ENCODE data around the gene DLG5.
A peak's percentile ranks its signal among the peaks of the same experiment; 100 is the strongest.

Gene DLG5

DNA sequence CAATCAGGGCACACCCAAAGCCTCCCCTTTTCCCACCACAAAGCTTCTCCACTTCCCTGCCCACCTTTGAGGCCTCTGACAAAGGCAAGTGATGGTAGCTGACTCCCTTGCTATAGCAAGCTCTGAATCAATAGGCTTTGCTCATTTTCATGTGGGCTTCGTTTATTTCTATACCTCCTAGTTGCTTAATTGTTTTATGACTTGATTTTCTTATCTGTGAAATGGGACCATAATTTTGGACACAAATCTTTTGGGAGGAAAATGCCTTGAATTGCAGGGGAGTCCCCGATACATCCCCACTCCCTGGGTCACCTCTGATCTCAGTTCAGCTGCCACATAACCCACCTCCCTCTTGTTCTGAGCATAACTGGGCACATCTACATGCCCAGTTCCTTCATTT, 13.7 kb upstream of the DLG5 start:
- TF ChIP-seq ZBTB7A (IDR thresholded peaks at IDR 0.05; ENCODE audit: low read depth) (no peak), NFIC (IDR thresholded peaks at IDR 0.05) (no peak), CREB1 (IDR thresholded peaks at IDR 0.05; ENCODE audit: low read depth) (no peak), TCF12 (IDR thresholded peaks at IDR 0.05; ENCODE audit: low read depth) (no peak), CEBPB (IDR thresholded peaks at IDR 0.05) (no peak), YY1 (IDR thresholded peaks at IDR 0.05; ENCODE audit: low read depth) (no peak), RAD21 (IDR thresholded peaks at IDR 0.05; ENCODE audit: low read depth) (no peak), FOXM1 (IDR thresholded peaks at IDR 0.05; ENCODE audit: borderline replicate concordance, low read depth) (no peak), MAX (IDR thresholded peaks at IDR 0.05) (no peak), TAF1 (IDR thresholded peaks at IDR 0.05; ENCODE audit: low read depth) (no peak), TEAD4 (IDR thresholded peaks at IDR 0.05) (no peak), EP300 (IDR thresholded peaks at IDR 0.05; ENCODE audit: borderline replicate concordance) (no peak), USF1 (IDR thresholded peaks at IDR 0.05) (no peak), EGR1 (IDR thresholded peaks at IDR 0.05) (no peak)
- TF ChIP-seq, protein P1, sequence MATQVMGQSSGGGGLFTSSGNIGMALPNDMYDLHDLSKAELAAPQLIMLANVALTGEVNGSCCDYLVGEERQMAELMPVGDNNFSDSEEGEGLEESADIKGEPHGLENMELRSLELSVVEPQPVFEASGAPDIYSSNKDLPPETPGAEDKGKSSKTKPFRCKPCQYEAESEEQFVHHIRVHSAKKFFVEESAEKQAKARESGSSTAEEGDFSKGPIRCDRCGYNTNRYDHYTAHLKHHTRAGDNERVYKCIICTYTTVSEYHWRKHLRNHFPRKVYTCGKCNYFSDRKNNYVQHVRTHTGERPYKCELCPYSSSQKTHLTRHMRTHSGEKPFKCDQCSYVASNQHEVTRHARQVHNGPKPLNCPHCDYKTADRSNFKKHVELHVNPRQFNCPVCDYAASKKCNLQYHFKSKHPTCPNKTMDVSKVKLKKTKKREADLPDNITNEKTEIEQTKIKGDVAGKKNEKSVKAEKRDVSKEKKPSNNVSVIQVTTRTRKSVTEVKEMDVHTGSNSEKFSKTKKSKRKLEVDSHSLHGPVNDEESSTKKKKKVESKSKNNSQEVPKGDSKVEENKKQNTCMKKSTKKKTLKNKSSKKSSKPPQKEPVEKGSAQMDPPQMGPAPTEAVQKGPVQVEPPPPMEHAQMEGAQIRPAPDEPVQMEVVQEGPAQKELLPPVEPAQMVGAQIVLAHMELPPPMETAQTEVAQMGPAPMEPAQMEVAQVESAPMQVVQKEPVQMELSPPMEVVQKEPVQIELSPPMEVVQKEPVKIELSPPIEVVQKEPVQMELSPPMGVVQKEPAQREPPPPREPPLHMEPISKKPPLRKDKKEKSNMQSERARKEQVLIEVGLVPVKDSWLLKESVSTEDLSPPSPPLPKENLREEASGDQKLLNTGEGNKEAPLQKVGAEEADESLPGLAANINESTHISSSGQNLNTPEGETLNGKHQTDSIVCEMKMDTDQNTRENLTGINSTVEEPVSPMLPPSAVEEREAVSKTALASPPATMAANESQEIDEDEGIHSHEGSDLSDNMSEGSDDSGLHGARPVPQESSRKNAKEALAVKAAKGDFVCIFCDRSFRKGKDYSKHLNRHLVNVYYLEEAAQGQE (IDR thresholded peaks at IDR 0.05; ENCODE audit: low read depth): no peak

DNA sequence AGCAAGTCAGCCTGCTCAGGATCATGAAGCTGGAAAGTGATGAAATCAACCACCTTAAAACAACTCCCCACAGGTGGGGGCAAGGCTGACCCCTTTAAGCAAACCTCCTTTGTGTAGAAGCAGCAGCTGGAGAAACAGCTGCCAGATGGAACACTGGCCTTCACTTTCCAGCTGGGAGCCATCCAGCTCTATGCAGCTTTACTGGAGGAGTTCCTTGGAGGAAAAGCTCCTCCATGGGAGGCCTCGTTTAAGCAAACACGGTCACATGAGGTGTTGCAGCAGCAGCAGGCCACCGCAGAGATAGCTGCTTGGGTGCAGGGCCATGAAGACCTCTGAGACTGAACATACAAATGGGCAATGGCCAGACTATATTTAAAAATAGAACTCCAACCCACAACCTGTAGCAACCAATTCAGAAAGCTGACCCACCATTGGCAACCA, 13.0 kb upstream of the DLG5 start:
- TF ChIP-seq USF1 (IDR thresholded peaks at IDR 0.05): peak; percentile 57
- no peak for TF ChIP-seq TEAD4 (IDR thresholded peaks at IDR 0.05)
- no peak for TF ChIP-seq FOXM1 (IDR thresholded peaks at IDR 0.05; ENCODE audit: borderline replicate concordance, low read depth)

GRCh38 chr10:77936697-77937567, 10.4 kb upstream of the DLG5 start:
- TF ChIP-seq RAD21 (IDR thresholded peaks at IDR 0.05; ENCODE audit: low read depth): no peak

GRCh38 chr10:77932016-77932715, 5.6 kb upstream of the DLG5 start:
- TF ChIP-seq RAD21 (IDR thresholded peaks at IDR 0.05; ENCODE audit: low read depth) (no peak), TEAD4 (IDR thresholded peaks at IDR 0.05) (no peak), EGR1 (IDR thresholded peaks at IDR 0.05) (no peak), MAX (IDR thresholded peaks at IDR 0.05) (no peak), USF1 (IDR thresholded peaks at IDR 0.05) (no peak), ZBTB7A (IDR thresholded peaks at IDR 0.05; ENCODE audit: low read depth) (no peak), TCF12 (IDR thresholded peaks at IDR 0.05; ENCODE audit: low read depth) (no peak), YY1 (IDR thresholded peaks at IDR 0.05; ENCODE audit: low read depth) (no peak), TAF1 (IDR thresholded peaks at IDR 0.05; ENCODE audit: low read depth) (no peak)

GRCh38 chr10:77927402-77928246, 1.1 kb upstream of the DLG5 start:
- TF ChIP-seq NFIC (IDR thresholded peaks at IDR 0.05): no peak

GRCh38 chr10:77925795-77926565, 575 bp downstream of the DLG5 start:
- peak; percentile 45; the same call in 1 of the 2 replicates for TF ChIP-seq TAF1 (IDR thresholded peaks at IDR 0.05; ENCODE audit: low read depth)
- no peak; the same call in 1 of the 2 replicates for TF ChIP-seq CEBPB (IDR thresholded peaks at IDR 0.05)
- TF ChIP-seq, protein P1 (IDR thresholded peaks at IDR 0.05; ENCODE audit: low read depth): no peak
- no peak for TF ChIP-seq ZBTB7A (IDR thresholded peaks at IDR 0.05; ENCODE audit: low read depth)
- no peak for TF ChIP-seq EGR1 (IDR thresholded peaks at IDR 0.05)
- TF ChIP-seq TEAD4 (IDR thresholded peaks at IDR 0.05): no peak
- TF ChIP-seq EP300 (IDR thresholded peaks at IDR 0.05; ENCODE audit: borderline replicate concordance): no peak; the same call in 1 of the 2 replicates
- TF ChIP-seq TCF12 (IDR thresholded peaks at IDR 0.05; ENCODE audit: low read depth): no peak
- peak; percentile 8; the same call in 1 of the 2 replicates for TF ChIP-seq RAD21 (IDR thresholded peaks at IDR 0.05; ENCODE audit: low read depth)
- no peak for TF ChIP-seq USF1 (IDR thresholded peaks at IDR 0.05)
- 0 out of 2 replicates have a peak, but pooled peaks have one; percentile 71 for TF ChIP-seq YY1 (IDR thresholded peaks at IDR 0.05; ENCODE audit: low read depth)
- TF ChIP-seq MAX (IDR thresholded peaks at IDR 0.05): peak; percentile 73
- TF ChIP-seq FOXM1 (IDR thresholded peaks at IDR 0.05; ENCODE audit: borderline replicate concordance, low read depth): no peak
- TF ChIP-seq NFIC (IDR thresholded peaks at IDR 0.05): peak; percentile 47
- no peak for TF ChIP-seq CREB1 (IDR thresholded peaks at IDR 0.05; ENCODE audit: low read depth)
